GM12873 (cell line): Measurements from ENCODE around the gene TUBGCP3.

Experiments used
- TF ChIP-seq, protein P1 (sequence below): IDR thresholded peaks from 2 replicates; pipeline ENCODE4 v1.5.1; 2012; ENCODE audit warnings: low read depth, mild to moderate bottlenecking, moderate library complexity, low read length, control low read depth; ENCODE audit not compliant: insufficient read depth; ENCODE audit errors: missing control alignments

The TUBGCP3 gene

DNA sequence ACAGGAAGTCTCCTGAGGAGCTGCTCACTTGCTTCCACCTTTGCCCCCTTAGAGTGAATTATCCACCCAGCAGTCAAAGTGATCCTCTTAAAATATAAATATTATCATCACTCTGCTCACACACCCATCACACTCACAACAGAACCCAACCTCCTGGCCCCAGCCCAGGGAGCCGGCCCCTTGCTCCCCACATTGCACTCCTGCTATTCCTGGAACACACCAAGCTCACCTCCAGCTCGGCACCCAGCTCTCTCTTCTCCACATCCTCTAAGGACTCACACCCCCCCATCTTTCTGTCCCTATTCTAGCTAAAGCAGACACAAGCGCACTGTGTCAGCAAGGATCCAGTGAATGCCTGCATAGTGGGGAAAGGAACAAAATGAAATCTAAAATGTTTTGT, 7.0 kb downstream of the TUBGCP3 start:
- TF ChIP-seq, protein P1, sequence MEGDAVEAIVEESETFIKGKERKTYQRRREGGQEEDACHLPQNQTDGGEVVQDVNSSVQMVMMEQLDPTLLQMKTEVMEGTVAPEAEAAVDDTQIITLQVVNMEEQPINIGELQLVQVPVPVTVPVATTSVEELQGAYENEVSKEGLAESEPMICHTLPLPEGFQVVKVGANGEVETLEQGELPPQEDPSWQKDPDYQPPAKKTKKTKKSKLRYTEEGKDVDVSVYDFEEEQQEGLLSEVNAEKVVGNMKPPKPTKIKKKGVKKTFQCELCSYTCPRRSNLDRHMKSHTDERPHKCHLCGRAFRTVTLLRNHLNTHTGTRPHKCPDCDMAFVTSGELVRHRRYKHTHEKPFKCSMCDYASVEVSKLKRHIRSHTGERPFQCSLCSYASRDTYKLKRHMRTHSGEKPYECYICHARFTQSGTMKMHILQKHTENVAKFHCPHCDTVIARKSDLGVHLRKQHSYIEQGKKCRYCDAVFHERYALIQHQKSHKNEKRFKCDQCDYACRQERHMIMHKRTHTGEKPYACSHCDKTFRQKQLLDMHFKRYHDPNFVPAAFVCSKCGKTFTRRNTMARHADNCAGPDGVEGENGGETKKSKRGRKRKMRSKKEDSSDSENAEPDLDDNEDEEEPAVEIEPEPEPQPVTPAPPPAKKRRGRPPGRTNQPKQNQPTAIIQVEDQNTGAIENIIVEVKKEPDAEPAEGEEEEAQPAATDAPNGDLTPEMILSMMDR = no peak

DNA sequence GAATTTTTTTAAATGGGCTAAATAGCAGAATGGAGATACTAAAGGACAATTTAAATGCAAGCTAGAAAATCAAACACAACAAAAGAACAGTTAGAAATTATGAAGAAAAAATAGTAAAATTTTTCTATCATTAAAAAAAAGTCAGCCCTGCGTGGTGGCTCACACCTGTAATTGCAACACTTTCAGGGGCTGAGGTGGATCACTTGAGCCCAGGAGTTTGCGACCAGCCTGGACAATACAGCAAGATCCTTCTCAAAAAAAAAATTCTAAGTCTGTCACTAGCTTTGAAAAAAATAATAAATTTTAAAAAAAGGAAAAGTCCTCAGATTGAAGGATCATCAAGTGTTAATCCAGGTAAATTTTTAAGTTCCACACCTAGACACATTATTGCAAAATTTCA, 7.7 kb downstream of the TUBGCP3 start:
- TF ChIP-seq, protein P1 = no peak

DNA sequence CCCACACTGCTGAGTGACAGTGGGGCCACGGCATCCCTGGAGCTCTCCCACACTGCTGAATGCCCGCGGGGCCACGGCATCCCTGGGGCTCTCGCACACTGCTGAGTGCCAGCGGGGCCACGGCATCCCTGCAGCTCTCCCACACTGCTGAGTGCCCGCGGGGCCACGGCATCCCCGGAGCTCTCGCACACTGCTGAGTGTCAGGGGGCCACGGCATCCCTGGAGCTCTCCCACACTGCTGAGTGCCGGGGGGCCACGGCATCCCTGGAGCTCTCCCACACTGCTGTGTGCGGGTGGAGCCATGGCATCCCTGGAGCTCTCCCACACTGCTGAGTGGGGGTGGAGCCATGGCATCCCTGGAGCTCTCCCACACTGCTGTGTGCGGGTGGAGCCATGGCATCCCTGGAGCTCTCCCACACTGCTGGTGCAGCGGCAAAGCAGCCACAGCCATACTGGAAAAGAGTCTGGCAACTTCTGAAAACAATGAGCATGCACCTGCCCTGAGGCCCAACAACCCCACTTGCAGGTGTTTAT, 8.6 kb downstream of the TUBGCP3 start:
- TF ChIP-seq, protein P1 = no peak

DNA sequence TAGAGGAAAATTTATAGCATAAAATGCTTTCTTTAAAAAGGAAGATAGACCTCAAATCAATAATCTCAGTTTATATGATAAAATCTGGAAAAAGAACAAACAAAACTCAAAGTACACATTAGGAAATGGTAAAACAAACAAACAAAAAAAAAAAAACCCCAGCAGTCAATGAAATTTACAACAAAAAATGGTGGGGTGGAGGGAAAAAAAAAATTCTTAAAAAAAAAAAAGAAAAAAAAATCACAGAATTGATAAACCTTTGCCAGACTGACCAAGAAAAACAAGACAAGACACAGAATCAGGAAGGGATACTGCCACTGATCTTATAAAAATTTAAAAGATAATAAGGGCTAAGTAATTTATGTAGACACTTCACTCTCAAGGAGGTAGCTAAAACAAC, 11.2 kb downstream of the TUBGCP3 start:
- TF ChIP-seq, protein P1 = no peak

DNA sequence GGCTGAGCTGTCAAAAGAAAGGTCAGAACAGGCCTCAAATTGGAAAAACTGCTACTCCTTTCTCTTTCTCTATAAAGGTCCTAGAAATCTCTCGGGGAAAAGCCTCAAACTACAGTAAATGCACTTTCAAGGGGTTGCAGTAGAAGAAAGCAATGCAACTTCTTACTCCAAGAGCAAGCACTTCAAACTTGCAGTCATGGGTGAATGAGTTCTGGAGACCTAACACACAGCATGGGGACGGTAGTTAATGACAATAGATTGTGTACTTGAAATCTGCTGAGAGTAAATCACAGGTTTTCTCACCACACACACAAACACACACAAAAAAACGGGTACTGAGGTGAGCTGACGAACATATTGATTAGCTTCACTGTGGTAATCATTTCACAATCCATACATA, 11.8 kb downstream of the TUBGCP3 start:
- TF ChIP-seq, protein P1 = no peak

DNA sequence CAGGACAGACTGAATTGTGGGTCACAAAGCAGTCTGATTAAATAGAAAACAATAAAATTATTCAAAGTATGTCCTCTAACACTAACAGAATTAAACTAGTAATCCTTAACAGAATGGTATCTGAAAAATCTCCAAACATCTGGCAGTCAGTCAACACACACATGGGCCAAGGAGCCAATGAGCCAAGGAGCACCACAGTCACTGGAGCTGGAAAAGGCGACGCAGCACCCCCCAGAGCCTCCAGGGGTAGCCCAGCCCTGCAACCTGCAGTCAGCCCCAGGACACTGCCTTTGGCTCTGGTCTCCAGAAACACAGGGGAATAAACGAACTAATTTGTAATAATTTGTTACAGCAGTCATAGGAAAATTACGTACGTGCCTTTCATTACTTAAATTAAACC, 12.3 kb downstream of the TUBGCP3 start:
- TF ChIP-seq, protein P1 = no peak

DNA sequence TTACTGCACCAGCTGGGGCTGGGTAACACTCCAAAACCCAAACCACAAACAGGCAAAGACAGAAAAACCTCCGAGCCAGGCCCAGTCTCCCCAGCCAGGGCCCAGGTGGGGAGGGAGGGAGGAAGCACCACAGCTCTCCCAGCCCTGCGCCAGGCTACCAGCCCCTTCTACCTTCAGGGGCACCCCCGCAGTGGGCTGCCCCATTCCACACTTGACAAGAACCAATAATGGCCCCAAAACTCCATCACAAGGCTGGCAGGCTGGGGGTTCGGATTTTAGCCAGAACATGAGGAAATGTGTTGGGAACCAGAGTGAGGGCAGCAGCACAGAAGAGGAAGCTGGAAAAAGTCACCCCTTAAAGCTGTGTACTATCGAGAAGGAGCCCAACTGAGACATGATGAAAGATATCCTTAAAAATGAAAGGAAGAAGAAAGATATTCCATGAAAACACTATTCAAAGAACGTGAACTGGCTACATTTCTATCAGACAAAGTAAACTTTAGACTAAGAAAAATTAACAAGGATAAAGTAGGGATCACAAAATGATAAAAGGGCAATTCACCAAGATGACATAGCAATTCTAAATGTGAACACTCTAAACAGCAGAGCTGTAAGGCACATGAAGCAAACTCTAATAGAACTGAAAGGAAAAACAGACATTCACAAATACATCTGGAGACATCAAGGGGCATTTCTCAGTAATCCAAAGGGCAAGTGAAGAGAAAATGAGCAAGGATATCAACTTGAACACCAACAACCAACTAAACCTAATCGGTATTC, 12.9 kb downstream of the TUBGCP3 start:
- TF ChIP-seq, protein P1 = no peak
